Stomach (tissue), 4 donors: Measurements from ENCODE around the gene LRRC49.

ENCODE experiments used
- EP300 ChIP-seq: sonication (generic); formaldehyde crosslinking; IDR thresholded peaks from one replicate; pipeline ENCODE4 v1.6.1; 2017; ENCODE audit warnings: antibody characterized with exemption
- POLR2A ChIP-seq, 4 donors: fragments of 450-650 bp; IDR thresholded peaks; one replicate each; pipeline ENCODE4 v1.6.1; 2016; ENCODE audit warnings: antibody characterized with exemption in 4 of 4, control low read depth in 2 of 4, mild to moderate bottlenecking in 1 of 4, moderate library complexity in 1 of 4
- POLR2AphosphoS5 ChIP-seq, 3 donors: sonication (generic); formaldehyde crosslinking; IDR thresholded peaks; one replicate each; pipeline ENCODE4 v1.6.1; 2016; ENCODE audit warnings: antibody characterized with exemption in 3 of 3
- TF ChIP-seq, protein P1 (sequence below), 7 experiments: fragments of 450-650 bp in 4 of 7; fragments of 200-600 bp in 3 of 7; sonication (generic) in 3 of 7; IDR thresholded peaks; one replicate each; pipeline ENCODE4 v1.5.1; 2016 to 2019; ENCODE audit warnings: antibody characterized with exemption in 7 of 7, control low read depth in 2 of 7, mild to moderate bottlenecking in 1 of 7

DNA sequence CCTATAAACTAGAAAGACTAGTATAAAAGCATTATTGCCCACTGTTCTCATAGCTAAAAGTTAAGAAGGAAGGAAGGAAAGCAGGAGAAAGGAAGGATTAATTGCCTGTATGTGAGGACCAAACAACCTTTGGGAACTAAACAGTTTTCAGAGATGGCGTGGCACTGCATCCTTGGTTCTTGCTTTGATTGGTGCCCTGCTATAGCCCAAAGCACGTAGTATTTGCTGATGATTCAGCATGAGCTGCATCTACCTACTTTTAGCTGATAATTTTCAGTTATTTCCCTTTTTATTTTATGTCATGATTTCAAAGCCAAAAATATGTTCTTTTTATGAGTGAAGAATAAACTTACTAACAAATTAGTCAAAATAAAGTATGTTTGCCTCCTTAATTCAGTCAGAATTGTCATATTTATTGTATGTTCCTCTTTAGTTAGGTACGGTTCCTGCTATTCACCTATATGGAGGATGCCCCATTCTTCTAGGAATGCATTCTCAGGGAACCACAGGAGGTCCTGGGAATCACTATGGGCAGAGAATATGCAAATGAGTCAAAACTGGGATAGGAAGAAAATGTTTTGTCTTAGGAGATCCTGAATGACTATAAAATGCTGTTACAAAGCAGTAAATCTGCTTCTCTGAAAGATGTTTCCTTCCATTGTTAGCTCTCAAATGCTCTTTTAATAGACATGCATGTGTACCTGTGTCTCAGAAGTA is 157.2 kb downstream of the LRRC49 start:
- TF ChIP-seq, protein P1, sequence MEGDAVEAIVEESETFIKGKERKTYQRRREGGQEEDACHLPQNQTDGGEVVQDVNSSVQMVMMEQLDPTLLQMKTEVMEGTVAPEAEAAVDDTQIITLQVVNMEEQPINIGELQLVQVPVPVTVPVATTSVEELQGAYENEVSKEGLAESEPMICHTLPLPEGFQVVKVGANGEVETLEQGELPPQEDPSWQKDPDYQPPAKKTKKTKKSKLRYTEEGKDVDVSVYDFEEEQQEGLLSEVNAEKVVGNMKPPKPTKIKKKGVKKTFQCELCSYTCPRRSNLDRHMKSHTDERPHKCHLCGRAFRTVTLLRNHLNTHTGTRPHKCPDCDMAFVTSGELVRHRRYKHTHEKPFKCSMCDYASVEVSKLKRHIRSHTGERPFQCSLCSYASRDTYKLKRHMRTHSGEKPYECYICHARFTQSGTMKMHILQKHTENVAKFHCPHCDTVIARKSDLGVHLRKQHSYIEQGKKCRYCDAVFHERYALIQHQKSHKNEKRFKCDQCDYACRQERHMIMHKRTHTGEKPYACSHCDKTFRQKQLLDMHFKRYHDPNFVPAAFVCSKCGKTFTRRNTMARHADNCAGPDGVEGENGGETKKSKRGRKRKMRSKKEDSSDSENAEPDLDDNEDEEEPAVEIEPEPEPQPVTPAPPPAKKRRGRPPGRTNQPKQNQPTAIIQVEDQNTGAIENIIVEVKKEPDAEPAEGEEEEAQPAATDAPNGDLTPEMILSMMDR (IDR thresholded peaks at IDR 0.05) = no peak
- no peak for TF ChIP-seq POLR2A (IDR thresholded peaks at IDR 0.05)
- TF ChIP-seq EP300 = no peak
- no peak for TF ChIP-seq POLR2AphosphoS5 (IDR thresholded peaks at IDR 0.05)
